HepG2 (cell line): ENCODE results near the gene CPNE8. TPM values are rescaled to one million over a fixed set of nuclear protein-coding genes. Genes with fewer than 3 reads are reported as not detected.

Source experiments
- CBFB ChIP-seq: sonication (generic); formaldehyde crosslinking; IDR thresholded peaks from 2 replicates; pipeline ENCODE4 v1.4.0; 2020; ENCODE audit warnings: missing genetic modification reagents
- CBX5 ChIP-seq: sonication (generic); formaldehyde crosslinking; IDR thresholded peaks from 2 replicates; pipeline ENCODE4 v1.4.0; 2020; ENCODE audit warnings: missing genetic modification reagents, borderline replicate concordance
- EP300 ChIP-seq, 3 experiments: sonication (generic) in 1 of 3; formaldehyde crosslinking in 1 of 3; IDR thresholded peaks; 2 replicates each; pipeline versions ENCODE4 v1.5.1 to v1.6.1; 2011 to 2020; ENCODE audit warnings: low read depth in 2 of 3, low read length in 2 of 3, borderline replicate concordance in 1 of 3, improper control_type of control experiment in 1 of 3, mild to moderate bottlenecking in 1 of 3, missing genetic modification reagents in 1 of 3, moderate library complexity in 1 of 3
- JUNB ChIP-seq: sonication (generic); formaldehyde crosslinking; IDR thresholded peaks from 2 replicates; pipeline ENCODE4 v1.8.0; 2022; ENCODE audit warnings: missing genetic modification reagents, mild to moderate bottlenecking, borderline replicate concordance
- KAT8 ChIP-seq: IDR thresholded peaks from 2 replicates; pipeline ENCODE4 v1.6.1; 2016; ENCODE audit warnings: missing genetic modification reagents, missing compliant biosample characterization
- MATR3 ChIP-seq: sonication (generic); formaldehyde crosslinking; IDR thresholded peaks from 2 replicates; pipeline ENCODE4 v1.4.0; 2020; ENCODE audit warnings: missing genetic modification reagents
- NCOA5 ChIP-seq: sonication (generic); formaldehyde crosslinking; IDR thresholded peaks from 2 replicates; pipeline ENCODE4 v1.4.0; 2020; ENCODE audit warnings: missing genetic modification reagents
- NR3C1 ChIP-seq: sonication (generic); formaldehyde crosslinking; IDR thresholded peaks from 2 replicates; pipeline ENCODE4 v1.4.0; 2020; ENCODE audit warnings: missing genetic modification reagents
- SKI ChIP-seq: fragments of 450-650 bp; IDR thresholded peaks from one replicate; pipeline ENCODE4 v1.6.1; 2018; ENCODE audit warnings: mild to moderate bottlenecking; ENCODE audit not compliant: partially characterized antibody
- TAF15 ChIP-seq: fragments of 200-400 bp; formaldehyde crosslinking; IDR thresholded peaks from one replicate; pipeline ENCODE4 v1.6.1; 2018; ENCODE audit warnings: mild to moderate bottlenecking, low read depth, low read length; ENCODE audit not compliant: poor library complexity, severe bottlenecking
- TEAD3 ChIP-seq: optimal IDR thresholded peaks from 2 replicates; pipeline ENCODE3; 2016; ENCODE audit warnings: borderline replicate concordance
- ZBTB7B ChIP-seq: sonication (generic); formaldehyde crosslinking; IDR thresholded peaks from 2 replicates; pipeline ENCODE4 v1.4.0; 2020; ENCODE audit warnings: missing genetic modification reagents
- ZFP36L2 ChIP-seq: sonication (generic); formaldehyde crosslinking; IDR thresholded peaks from 2 replicates; pipeline ENCODE4 v1.4.0; 2020; ENCODE audit warnings: missing genetic modification reagents
- ZMYM4 ChIP-seq: sonication (generic); formaldehyde crosslinking; IDR thresholded peaks from 2 replicates; pipeline ENCODE4 v1.8.1; 2023; ENCODE audit warnings: mild to moderate bottlenecking, missing genetic modification reagents
- ZNF337 ChIP-seq: sonication (generic); formaldehyde crosslinking; IDR thresholded peaks from 2 replicates; pipeline ENCODE4 v1.5.1; 2020; ENCODE audit warnings: missing genetic modification reagents, low read depth, mild to moderate bottlenecking, borderline replicate concordance
- ZNF850 ChIP-seq: sonication (generic); formaldehyde crosslinking; conservative IDR thresholded peaks from 2 replicates; pipeline ENCODE4 v1.9.0; 2021; ENCODE audit warnings: mild to moderate bottlenecking, missing genetic modification reagents
- ZSCAN9 ChIP-seq: IDR thresholded peaks from 2 replicates; pipeline ENCODE4 v1.6.1; 2016; ENCODE audit warnings: borderline replicate concordance
- polyA plus RNA-seq, 8 experiments: library from polyadenylated mRNA; depleted of rRNA in 3 of 8; stranded (reverse) in 7 of 8; unstranded in 1 of 8; fragments of >200 nt; fragmentation: Illumina TruSeq in 4 of 8; extraction: Trizol in 4 of 8; gene quantifications; 2 replicates each; pipeline versions ENCODE4 v1.2.1 to v1.2.3, GENCODE V29; 2011 to 2016; ENCODE audit warnings: low read depth in 4 of 8, missing spikeins in 1 of 8, mixed read lengths in 1 of 8; ENCODE audit not compliant: insufficient read depth in 1 of 8
- total RNA-seq, 5 experiments: library from RNA; depleted of rRNA; stranded (reverse); fragments of >200 nt; fragmentation: Illumina TruSeq; extraction: Trizol; gene quantifications; 2 replicates each; pipeline ENCODE4 v1.2.3, GENCODE V29; 2016; ENCODE audit warnings: low read depth in 1 of 5
- TF ChIP-seq, protein P1 (sequence below): sonication (generic); formaldehyde crosslinking; IDR thresholded peaks from 2 replicates; pipeline ENCODE4 v1.4.0; 2020; ENCODE audit warnings: missing genetic modification reagents
- TF ChIP-seq, protein P2 (sequence below): IDR thresholded peaks from 2 replicates; pipeline ENCODE4 v1.6.1; 2012; ENCODE audit warnings: low read depth, low read length, improper control_type of control experiment
- TF ChIP-seq, protein P3 (sequence below): sonication (generic); formaldehyde crosslinking; IDR thresholded peaks from 2 replicates; pipeline ENCODE4 v1.5.1; 2020; ENCODE audit warnings: mild to moderate bottlenecking, moderate library complexity, missing genetic modification reagents
- TF ChIP-seq, protein P4 (sequence below): sonication (generic); formaldehyde crosslinking; IDR thresholded peaks from 2 replicates; pipeline ENCODE4 v1.8.0; 2022; ENCODE audit warnings: missing genetic modification reagents, mild to moderate bottlenecking, moderate library complexity, borderline replicate concordance

CPNE8 gene
- total and polyA plus RNA-seq, 2 of the 13 experiments (the other 11 are each of a cell fraction or from before 2014, with no cell fraction given) = 2.4 to 2.7 TPM

DNA sequence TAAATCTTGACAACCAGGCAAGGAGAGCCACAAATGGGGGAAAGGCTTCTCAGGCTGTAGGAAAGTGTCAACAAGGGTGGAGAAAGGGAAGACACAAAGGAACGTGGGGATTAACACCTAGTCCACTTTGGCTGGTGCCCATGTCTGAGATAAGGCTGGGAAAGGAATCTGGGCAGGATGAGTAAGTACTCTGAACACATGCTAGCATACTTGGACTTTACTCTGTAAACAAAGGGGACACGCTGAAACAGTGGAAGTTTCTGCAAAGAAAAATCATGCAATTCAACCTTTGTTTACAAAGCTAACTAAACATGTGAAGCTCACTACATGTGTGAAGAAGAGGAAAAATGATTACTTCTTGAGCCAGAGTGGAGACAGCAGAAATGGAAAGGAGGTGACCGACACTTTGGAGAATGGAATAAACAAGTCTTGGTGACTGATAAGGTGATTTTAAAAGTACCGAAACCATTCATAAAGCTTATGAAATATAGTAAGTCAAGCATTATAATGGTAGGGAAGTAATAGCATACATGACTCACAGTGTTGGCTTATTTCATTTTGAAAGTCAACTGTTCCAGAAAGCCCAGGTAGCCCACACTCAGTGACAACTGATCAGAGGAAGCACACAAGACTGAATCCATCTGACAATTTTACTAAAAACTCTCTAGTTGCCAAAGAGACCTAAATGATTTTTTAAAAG lies 13.2 kb downstream of the CPNE8 start (continued):
- TF ChIP-seq, protein P1, sequence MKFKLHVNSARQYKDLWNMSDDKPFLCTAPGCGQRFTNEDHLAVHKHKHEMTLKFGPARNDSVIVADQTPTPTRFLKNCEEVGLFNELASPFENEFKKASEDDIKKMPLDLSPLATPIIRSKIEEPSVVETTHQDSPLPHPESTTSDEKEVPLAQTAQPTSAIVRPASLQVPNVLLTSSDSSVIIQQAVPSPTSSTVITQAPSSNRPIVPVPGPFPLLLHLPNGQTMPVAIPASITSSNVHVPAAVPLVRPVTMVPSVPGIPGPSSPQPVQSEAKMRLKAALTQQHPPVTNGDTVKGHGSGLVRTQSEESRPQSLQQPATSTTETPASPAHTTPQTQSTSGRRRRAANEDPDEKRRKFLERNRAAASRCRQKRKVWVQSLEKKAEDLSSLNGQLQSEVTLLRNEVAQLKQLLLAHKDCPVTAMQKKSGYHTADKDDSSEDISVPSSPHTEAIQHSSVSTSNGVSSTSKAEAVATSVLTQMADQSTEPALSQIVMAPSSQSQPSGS (CRISPR knock-in tag) = peak; percentile 48; the same call in 1 of the 2 replicates
- TF ChIP-seq TAF15 = no peak
- no peak for TF ChIP-seq ZFP36L2 (CRISPR knock-in tag)
- peak; percentile 70; the same call in 1 of the 2 replicates for TF ChIP-seq CBX5
- no peak for TF ChIP-seq MATR3
- TF ChIP-seq, protein P2, sequence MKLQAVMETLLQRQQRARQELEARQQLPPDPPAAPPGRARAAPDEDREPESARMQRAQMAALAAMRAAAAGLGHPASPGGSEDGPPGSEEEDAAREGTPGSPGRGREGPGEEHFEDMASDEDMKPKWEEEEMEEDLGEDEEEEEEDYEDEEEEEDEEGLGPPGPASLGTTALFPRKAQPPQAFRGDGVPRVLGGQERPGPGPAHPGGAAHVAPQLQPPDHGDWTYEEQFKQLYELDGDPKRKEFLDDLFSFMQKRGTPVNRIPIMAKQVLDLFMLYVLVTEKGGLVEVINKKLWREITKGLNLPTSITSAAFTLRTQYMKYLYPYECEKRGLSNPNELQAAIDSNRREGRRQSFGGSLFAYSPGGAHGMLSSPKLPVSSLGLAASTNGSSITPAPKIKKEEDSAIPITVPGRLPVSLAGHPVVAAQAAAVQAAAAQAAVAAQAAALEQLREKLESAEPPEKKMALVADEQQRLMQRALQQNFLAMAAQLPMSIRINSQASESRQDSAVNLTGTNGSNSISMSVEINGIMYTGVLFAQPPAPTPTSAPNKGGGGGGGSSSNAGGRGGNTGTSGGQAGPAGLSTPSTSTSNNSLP = peak; percentile 58; the same call in 1 of the 2 replicates
- TF ChIP-seq NR3C1 = no peak
- TF ChIP-seq KAT8 (CRISPR knock-in tag) = peak; percentile 74; the same call in 1 of the 2 replicates
- TF ChIP-seq, protein P3, sequence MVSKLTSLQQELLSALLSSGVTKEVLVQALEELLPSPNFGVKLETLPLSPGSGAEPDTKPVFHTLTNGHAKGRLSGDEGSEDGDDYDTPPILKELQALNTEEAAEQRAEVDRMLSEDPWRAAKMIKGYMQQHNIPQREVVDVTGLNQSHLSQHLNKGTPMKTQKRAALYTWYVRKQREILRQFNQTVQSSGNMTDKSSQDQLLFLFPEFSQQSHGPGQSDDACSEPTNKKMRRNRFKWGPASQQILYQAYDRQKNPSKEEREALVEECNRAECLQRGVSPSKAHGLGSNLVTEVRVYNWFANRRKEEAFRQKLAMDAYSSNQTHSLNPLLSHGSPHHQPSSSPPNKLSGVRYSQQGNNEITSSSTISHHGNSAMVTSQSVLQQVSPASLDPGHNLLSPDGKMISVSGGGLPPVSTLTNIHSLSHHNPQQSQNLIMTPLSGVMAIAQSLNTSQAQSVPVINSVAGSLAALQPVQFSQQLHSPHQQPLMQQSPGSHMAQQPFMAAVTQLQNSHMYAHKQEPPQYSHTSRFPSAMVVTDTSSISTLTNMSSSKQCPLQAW = 0 out of 2 replicates have a peak, but pooled peaks have one; percentile 41
- 0 out of 2 replicates have a peak, but pooled peaks have one; percentile 32 for TF ChIP-seq ZBTB7B (CRISPR knock-in tag)
- TF ChIP-seq, protein P4, sequence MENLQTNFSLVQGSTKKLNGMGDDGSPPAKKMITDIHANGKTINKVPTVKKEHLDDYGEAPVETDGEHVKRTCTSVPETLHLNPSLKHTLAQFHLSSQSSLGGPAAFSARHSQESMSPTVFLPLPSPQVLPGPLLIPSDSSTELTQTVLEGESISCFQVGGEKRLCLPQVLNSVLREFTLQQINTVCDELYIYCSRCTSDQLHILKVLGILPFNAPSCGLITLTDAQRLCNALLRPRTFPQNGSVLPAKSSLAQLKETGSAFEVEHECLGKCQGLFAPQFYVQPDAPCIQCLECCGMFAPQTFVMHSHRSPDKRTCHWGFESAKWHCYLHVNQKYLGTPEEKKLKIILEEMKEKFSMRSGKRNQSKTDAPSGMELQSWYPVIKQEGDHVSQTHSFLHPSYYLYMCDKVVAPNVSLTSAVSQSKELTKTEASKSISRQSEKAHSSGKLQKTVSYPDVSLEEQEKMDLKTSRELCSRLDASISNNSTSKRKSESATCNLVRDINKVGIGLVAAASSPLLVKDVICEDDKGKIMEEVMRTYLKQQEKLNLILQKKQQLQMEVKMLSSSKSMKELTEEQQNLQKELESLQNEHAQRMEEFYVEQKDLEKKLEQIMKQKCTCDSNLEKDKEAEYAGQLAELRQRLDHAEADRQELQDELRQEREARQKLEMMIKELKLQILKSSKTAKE (CRISPR knock-in tag) = 0 out of 2 replicates have a peak, but pooled peaks have one; percentile 32
- TF ChIP-seq EP300 (IDR thresholded peaks at IDR 0.05; ENCODE audit: low read depth in 2 of 2, low read length in 2 of 2) = peak; percentile 64 to 90; a peak in 3 of 4 replicates
- peak; percentile 80; the same call in 1 of the 2 replicates for TF ChIP-seq EP300 (CRISPR knock-in tag; IDR thresholded peaks at IDR 0.05; ENCODE audit: borderline replicate concordance)
- TF ChIP-seq ZMYM4 (CRISPR knock-in tag) = peak; percentile 75
- peak; percentile 81 for TF ChIP-seq ZSCAN9 (CRISPR knock-in tag)
- TF ChIP-seq ZNF850 (CRISPR knock-in tag) = no peak
- TF ChIP-seq ZNF337 (CRISPR knock-in tag) = no peak
- peak; percentile 89 for TF ChIP-seq TEAD3
- peak; percentile 83; the same call in 1 of the 2 replicates for TF ChIP-seq JUNB
- TF ChIP-seq NCOA5 (CRISPR knock-in tag) = no peak
- peak; percentile 43 for TF ChIP-seq SKI
- no peak for TF ChIP-seq CBFB
